ENCODE data around the gene FBXW11.

- TF ChIP-seq, protein P1, sequence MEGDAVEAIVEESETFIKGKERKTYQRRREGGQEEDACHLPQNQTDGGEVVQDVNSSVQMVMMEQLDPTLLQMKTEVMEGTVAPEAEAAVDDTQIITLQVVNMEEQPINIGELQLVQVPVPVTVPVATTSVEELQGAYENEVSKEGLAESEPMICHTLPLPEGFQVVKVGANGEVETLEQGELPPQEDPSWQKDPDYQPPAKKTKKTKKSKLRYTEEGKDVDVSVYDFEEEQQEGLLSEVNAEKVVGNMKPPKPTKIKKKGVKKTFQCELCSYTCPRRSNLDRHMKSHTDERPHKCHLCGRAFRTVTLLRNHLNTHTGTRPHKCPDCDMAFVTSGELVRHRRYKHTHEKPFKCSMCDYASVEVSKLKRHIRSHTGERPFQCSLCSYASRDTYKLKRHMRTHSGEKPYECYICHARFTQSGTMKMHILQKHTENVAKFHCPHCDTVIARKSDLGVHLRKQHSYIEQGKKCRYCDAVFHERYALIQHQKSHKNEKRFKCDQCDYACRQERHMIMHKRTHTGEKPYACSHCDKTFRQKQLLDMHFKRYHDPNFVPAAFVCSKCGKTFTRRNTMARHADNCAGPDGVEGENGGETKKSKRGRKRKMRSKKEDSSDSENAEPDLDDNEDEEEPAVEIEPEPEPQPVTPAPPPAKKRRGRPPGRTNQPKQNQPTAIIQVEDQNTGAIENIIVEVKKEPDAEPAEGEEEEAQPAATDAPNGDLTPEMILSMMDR (optimal IDR thresholded peaks at IDR 0.05 in 1 of 3, IDR thresholded peaks at IDR 0.05 in 1 of 3, conservative IDR thresholded peaks at IDR 0.05 in 1 of 3; ENCODE audit: extremely low read depth in 1 of 3, insufficient read depth in 2 of 3, low read length in 3 of 3), result no peak
- TF ChIP-seq EZH2 (IDR thresholded peaks at IDR 0.05; ENCODE audit: low read length), result no peak
Measured at GRCh38 chr5:171826132-171826531, 180.3 kb downstream of the FBXW11 start.

Measured in keratinocyte (primary cell).